Measurements from ENCODE around the gene C3orf62.
A peak's percentile ranks its signal among the peaks of the same experiment; 100 is the strongest.

The C3orf62 gene

GRCh38 chr3:49302613-49303012 is 25.6 kb upstream of the C3orf62 start:
- peaks cover 6% of the 10 kb centered on the region for H3K4me1 ChIP-seq (ENCODE audit: control insufficient read depth, insufficient read depth, low read depth, low read length)
- no peak overlapping the region for H2BK120ac ChIP-seq (ENCODE audit: low read depth, low read length)
- no peak overlapping the region for H3K23ac ChIP-seq (ENCODE audit: low read length in 2 of 2)
- H3K18ac ChIP-seq (ENCODE audit: low read depth in 1 of 2, low read length in 2 of 2) = no peak overlapping the region
- no peak overlapping the region for H2AK5ac ChIP-seq (ENCODE audit: low read length, severe bottlenecking)
- no peak overlapping the region for H3K4ac ChIP-seq (ENCODE audit: low read depth in 1 of 2, low read length in 2 of 2)
- H3K79me1 ChIP-seq (replicated peaks; ENCODE audit: low read length, poor library complexity, severe bottlenecking) = peaks cover 23% of the 10 kb centered on the region
- no peak overlapping the region for H3K9ac ChIP-seq (ENCODE audit: low read length)
- no peak overlapping the region for H2BK15ac ChIP-seq (ENCODE audit: low read depth, poor library complexity, severe bottlenecking)
- no peak overlapping the region for H3K4me2 ChIP-seq (ENCODE audit: low read length, poor library complexity, severe bottlenecking)
- no peak overlapping the region for H3K14ac ChIP-seq (ENCODE audit: low read length in 2 of 2)
- no peaks in the 10 kb centered on the region for H3K27me3 ChIP-seq (ENCODE audit: control insufficient read depth in 1 of 2, insufficient read depth in 1 of 2, low read length in 2 of 2)
- H2BK12ac ChIP-seq (ENCODE audit: low read length in 2 of 2) = no peak overlapping the region
- DNase-seq = no peak
- no peak overlapping the region for H4K8ac ChIP-seq (ENCODE audit: low read length)
- H3K9me3 ChIP-seq (ENCODE audit: control insufficient read depth, low read length) = no peaks in the 10 kb centered on the region
- no peak overlapping the region for H4K91ac ChIP-seq (ENCODE audit: low read length)
- H3K27ac ChIP-seq (ENCODE audit: low read length, poor library complexity, severe bottlenecking) = no peak overlapping the region
- peaks cover 72 to 80% of the 10 kb centered on the region in 2 experiments for H3K36me3 ChIP-seq (ENCODE audit: control insufficient read depth in 1 of 2, insufficient read depth in 2 of 2, low read depth in 1 of 2, low read length in 2 of 2)
- no peak overlapping the region for H3K4me3 ChIP-seq (ENCODE audit: insufficient read depth in 1 of 2, low read depth in 1 of 2, low read length in 2 of 2)
- H2AFZ ChIP-seq (ENCODE audit: low read depth, low read length) = no peak overlapping the region
- 100% methylated on average over 1 of the region's 1 CpG for WGBS
- no peak overlapping the region for H2BK5ac ChIP-seq (ENCODE audit: low read depth, low read length, poor library complexity, severe bottlenecking)

- no peak overlapping the region for H3K23ac ChIP-seq (ENCODE audit: low read length in 2 of 2)
- H2AK5ac ChIP-seq (ENCODE audit: low read length, severe bottlenecking) = no peak overlapping the region
- no peak overlapping the region for H3K4ac ChIP-seq (ENCODE audit: low read depth in 1 of 2, low read length in 2 of 2)
- no peak overlapping the region for H2BK15ac ChIP-seq (ENCODE audit: low read depth, poor library complexity, severe bottlenecking)
- peaks cover 8% of the 10 kb centered on the region for H3K4me1 ChIP-seq (ENCODE audit: control insufficient read depth, insufficient read depth, low read depth, low read length)
- H3K4me3 ChIP-seq (ENCODE audit: insufficient read depth in 1 of 2, low read depth in 1 of 2, low read length in 2 of 2) = no peak overlapping the region
- H3K27ac ChIP-seq (ENCODE audit: low read length, poor library complexity, severe bottlenecking) = no peak overlapping the region
- DNase-seq = no peak
- no peak overlapping the region for H2AFZ ChIP-seq (ENCODE audit: low read depth, low read length)
- no peak overlapping the region for H3K14ac ChIP-seq (ENCODE audit: low read length in 2 of 2)
- H2BK5ac ChIP-seq (ENCODE audit: low read depth, low read length, poor library complexity, severe bottlenecking) = no peak overlapping the region
- H3K18ac ChIP-seq (ENCODE audit: low read depth in 1 of 2, low read length in 2 of 2) = no peak overlapping the region
- no peak overlapping the region for H2BK120ac ChIP-seq (ENCODE audit: low read depth, low read length)
- H3K9ac ChIP-seq (ENCODE audit: low read length) = no peak overlapping the region
- H2BK12ac ChIP-seq (ENCODE audit: low read length in 2 of 2) = no peak overlapping the region
- H4K91ac ChIP-seq (ENCODE audit: low read length) = no peak overlapping the region
- H3K9me3 ChIP-seq (ENCODE audit: control insufficient read depth, low read length) = no peaks in the 10 kb centered on the region
- H3K79me1 ChIP-seq (replicated peaks; ENCODE audit: low read length, poor library complexity, severe bottlenecking) = peaks cover 21% of the 10 kb centered on the region
- no peak overlapping the region for H3K4me2 ChIP-seq (ENCODE audit: low read length, poor library complexity, severe bottlenecking)
- H4K8ac ChIP-seq (ENCODE audit: low read length) = no peak overlapping the region
- 97% methylated on average over 2 of the region's 3 CpGs for WGBS
- no peaks in the 10 kb centered on the region for H3K27me3 ChIP-seq (ENCODE audit: control insufficient read depth in 1 of 2, insufficient read depth in 1 of 2, low read length in 2 of 2)
- peaks cover 79 to 83% of the 10 kb centered on the region in 2 experiments for H3K36me3 ChIP-seq (ENCODE audit: control insufficient read depth in 1 of 2, insufficient read depth in 2 of 2, low read depth in 1 of 2, low read length in 2 of 2)
These were observed 23.6 kb upstream of the C3orf62 start for GRCh38 chr3:49300595-49300994.

GRCh38 chr3:49298511-49298910 is 21.5 kb upstream of the C3orf62 start:
- no peaks in the 10 kb centered on the region for H3K9me3 ChIP-seq (ENCODE audit: control insufficient read depth, low read length)
- H3K9ac ChIP-seq (ENCODE audit: low read length) = no peak overlapping the region
- WGBS = 96% methylated on average over 7 of the region's 7 CpGs
- no peaks in the 10 kb centered on the region for H3K27me3 ChIP-seq (ENCODE audit: control insufficient read depth in 1 of 2, insufficient read depth in 1 of 2, low read length in 2 of 2)
- H3K4me2 ChIP-seq (ENCODE audit: low read length, poor library complexity, severe bottlenecking) = no peak overlapping the region
- H3K27ac ChIP-seq (ENCODE audit: low read length, poor library complexity, severe bottlenecking) = no peak overlapping the region
- no peak overlapping the region for H3K18ac ChIP-seq (ENCODE audit: low read depth in 1 of 2, low read length in 2 of 2)
- no peak overlapping the region for H3K4ac ChIP-seq (ENCODE audit: low read depth in 1 of 2, low read length in 2 of 2)
- H3K14ac ChIP-seq (ENCODE audit: low read length in 2 of 2) = no peak overlapping the region
- peaks cover 81 to 88% of the 10 kb centered on the region in 2 experiments for H3K36me3 ChIP-seq (ENCODE audit: control insufficient read depth in 1 of 2, insufficient read depth in 2 of 2, low read depth in 1 of 2, low read length in 2 of 2)
- H4K91ac ChIP-seq (ENCODE audit: low read length) = peak overlapping the region; percentile 55
- no peak for DNase-seq
- no peak overlapping the region for H2BK5ac ChIP-seq (ENCODE audit: low read depth, low read length, poor library complexity, severe bottlenecking)
- H2AFZ ChIP-seq (ENCODE audit: low read depth, low read length) = no peak overlapping the region
- H2AK5ac ChIP-seq (ENCODE audit: low read length, severe bottlenecking) = no peak overlapping the region
- H4K8ac ChIP-seq (ENCODE audit: low read length) = no peak overlapping the region
- no peak overlapping the region for H3K4me3 ChIP-seq (ENCODE audit: insufficient read depth in 1 of 2, low read depth in 1 of 2, low read length in 2 of 2)
- no peak overlapping the region for H3K23ac ChIP-seq (ENCODE audit: low read length in 2 of 2)
- H3K79me1 ChIP-seq (replicated peaks; ENCODE audit: low read length, poor library complexity, severe bottlenecking) = peaks cover 26% of the 10 kb centered on the region
- no peak overlapping the region for H2BK15ac ChIP-seq (ENCODE audit: low read depth, poor library complexity, severe bottlenecking)
- no peak overlapping the region for H2BK120ac ChIP-seq (ENCODE audit: low read depth, low read length)
- H3K4me1 ChIP-seq (ENCODE audit: control insufficient read depth, insufficient read depth, low read depth, low read length) = peaks cover 8% of the 10 kb centered on the region
- H2BK12ac ChIP-seq (ENCODE audit: low read length in 2 of 2) = no peak overlapping the region

- Histone ChIP-seq H3K4ac (ENCODE audit: low read depth in 1 of 2, low read length in 2 of 2) (no peak overlapping the region), H3K79me1 (replicated peaks; ENCODE audit: low read length, poor library complexity, severe bottlenecking) (peaks cover 24% of the 10 kb centered on the region), H2BK120ac (ENCODE audit: low read depth, low read length) (no peak overlapping the region), H4K8ac (ENCODE audit: low read length) (no peak overlapping the region), H4K91ac (ENCODE audit: low read length) (no peak overlapping the region), H3K4me1 (ENCODE audit: control insufficient read depth, insufficient read depth, low read depth, low read length) (peaks cover 8% of the 10 kb centered on the region), H3K9ac (ENCODE audit: low read length) (peak overlapping the region; percentile 56), H2AK5ac (ENCODE audit: low read length, severe bottlenecking) (no peak overlapping the region), H3K36me3 (ENCODE audit: control insufficient read depth in 1 of 2, insufficient read depth in 2 of 2, low read depth in 1 of 2, low read length in 2 of 2) (peaks cover 86 to 90% of the 10 kb centered on the region in 2 experiments), H3K4me2 (ENCODE audit: low read length, poor library complexity, severe bottlenecking) (no peak overlapping the region), H2BK12ac (ENCODE audit: low read length in 2 of 2) (peak overlapping the region in 1 of 2 experiments; percentile 49), H3K23ac (ENCODE audit: low read length in 2 of 2) (no peak overlapping the region), H2AFZ (ENCODE audit: low read depth, low read length) (no peak overlapping the region), H2BK15ac (ENCODE audit: low read depth, poor library complexity, severe bottlenecking) (no peak overlapping the region), H3K27me3 (ENCODE audit: control insufficient read depth in 1 of 2, insufficient read depth in 1 of 2, low read length in 2 of 2) (no peaks in the 10 kb centered on the region), H2BK5ac (ENCODE audit: low read depth, low read length, poor library complexity, severe bottlenecking) (no peak overlapping the region), H3K9me3 (ENCODE audit: control insufficient read depth, low read length) (no peaks in the 10 kb centered on the region), H3K27ac (ENCODE audit: low read length, poor library complexity, severe bottlenecking) (peak overlapping the region; percentile 3), H3K18ac (ENCODE audit: low read depth in 1 of 2, low read length in 2 of 2) (no peak overlapping the region), H3K4me3 (ENCODE audit: insufficient read depth in 1 of 2, low read depth in 1 of 2, low read length in 2 of 2) (no peak overlapping the region), H3K14ac (ENCODE audit: low read length in 2 of 2) (no peak overlapping the region)
- no peak for DNase-seq
- 93% methylated on average over 1 of the region's 2 CpGs for WGBS
These were observed 19.9 kb upstream of the C3orf62 start for GRCh38 chr3:49296781-49297411.

All from mesenchymal stem cell (in vitro differentiated cells and primary cell).